Measurements from ENCODE around the gene KLK8.

The KLK8 gene

DNA sequence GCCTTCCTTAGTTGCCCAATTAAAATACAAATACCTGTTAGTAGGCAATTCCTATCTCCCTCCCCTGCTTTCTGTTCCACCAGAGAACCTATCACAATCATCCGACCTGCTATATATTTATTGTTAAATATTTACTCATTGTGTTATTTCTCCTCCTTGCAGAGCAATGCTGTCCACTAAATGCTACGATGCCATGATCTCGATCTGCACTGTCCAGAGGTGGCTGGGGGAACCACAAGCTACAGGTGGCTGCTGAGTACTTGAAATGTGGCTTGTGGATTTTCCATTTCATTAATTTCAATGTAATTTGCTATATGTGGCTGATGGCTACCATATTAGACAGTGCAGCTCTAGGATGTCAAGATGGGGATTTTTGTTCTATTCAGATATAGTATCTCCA lies 37.1 kb downstream of the KLK8 start:
- Histone ChIP-seq H3K9me3 (ENCODE audit: control insufficient read depth, insufficient read depth, low read depth, low read length) (no peaks in the 10 kb centered on the region), H3K4me3 (ENCODE audit: low read depth, low read length) (no peak overlapping the region), H3K27ac (ENCODE audit: extremely low read depth, low read depth, low read length) (no peak overlapping the region), H3K36me3 (ENCODE audit: control insufficient read depth in 2 of 2, insufficient read depth in 1 of 2, low read length in 2 of 2) (no peaks in the 10 kb centered on the region), H3K4me1 (ENCODE audit: control insufficient read depth, insufficient read depth, low read length) (peaks cover 4% of the 10 kb centered on the region; the same call in 1 of the 2 replicates)
- TF ChIP-seq HOXD13 (CRISPR knock-in tag; IDR thresholded peaks at IDR 0.05; ENCODE audit: borderline replicate concordance) = no peak
- TF ChIP-seq SCRT2 (tag by site-specific recombination; IDR thresholded peaks at IDR 0.05) = peak; percentile 66
- no peak for TF ChIP-seq ZNF37A (tag by site-specific recombination; IDR thresholded peaks at IDR 0.05)
- no peak for TF ChIP-seq REPIN1 (tag by site-specific recombination; IDR thresholded peaks at IDR 0.05; ENCODE audit: low read depth)
- TF ChIP-seq, protein P1, sequence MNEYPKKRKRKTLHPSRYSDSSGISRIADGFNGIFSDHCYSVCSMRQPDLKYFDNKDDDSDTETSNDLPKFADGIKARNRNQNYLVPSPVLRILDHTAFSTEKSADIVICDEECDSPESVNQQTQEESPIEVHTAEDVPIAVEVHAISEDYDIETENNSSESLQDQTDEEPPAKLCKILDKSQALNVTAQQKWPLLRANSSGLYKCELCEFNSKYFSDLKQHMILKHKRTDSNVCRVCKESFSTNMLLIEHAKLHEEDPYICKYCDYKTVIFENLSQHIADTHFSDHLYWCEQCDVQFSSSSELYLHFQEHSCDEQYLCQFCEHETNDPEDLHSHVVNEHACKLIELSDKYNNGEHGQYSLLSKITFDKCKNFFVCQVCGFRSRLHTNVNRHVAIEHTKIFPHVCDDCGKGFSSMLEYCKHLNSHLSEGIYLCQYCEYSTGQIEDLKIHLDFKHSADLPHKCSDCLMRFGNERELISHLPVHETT (tag by site-specific recombination; IDR thresholded peaks at IDR 0.05) = no peak
- CTCF ChIA-PET = interaction anchor here (1.2 kb wide), 1 partner anchor 53 kb away, joined by 3 read pairs; no protein-coding TSS in a partner anchor
- POLR2A ChIA-PET = no interaction called here

DNA sequence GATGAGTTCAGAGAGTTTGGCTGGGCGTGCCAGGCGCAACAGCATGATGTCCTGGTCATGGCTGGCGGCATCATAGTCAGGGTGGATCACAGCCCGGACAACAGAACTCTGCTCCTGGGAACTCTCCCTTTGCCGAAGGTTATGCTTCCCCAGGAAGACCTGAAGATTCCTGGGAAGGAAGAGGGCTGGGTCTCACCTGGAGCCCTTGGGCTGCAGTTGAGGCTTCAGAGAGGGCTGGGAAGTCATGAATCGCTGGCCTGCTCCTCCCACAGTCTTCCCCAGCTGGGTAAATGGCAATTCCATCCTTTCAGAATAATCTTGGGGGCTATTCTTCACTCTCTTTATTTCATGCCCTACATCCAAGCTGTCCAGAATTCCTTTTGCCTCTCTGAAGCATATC lies 38.0 kb downstream of the KLK8 start:
- POLR2A ChIA-PET = no interaction called here
- no peak overlapping the region for H3K27ac ChIP-seq (ENCODE audit: extremely low read depth, low read depth, low read length)
- H3K4me3 ChIP-seq (ENCODE audit: low read depth, low read length) = no peak overlapping the region
- TF ChIP-seq FEZF1 (tag by site-specific recombination; IDR thresholded peaks at IDR 0.05) (no peak), TRIM28 (IDR thresholded peaks at IDR 0.05; ENCODE audit: borderline replicate concordance, low read length) (no peak), ZNF155 (tag by site-specific recombination; IDR thresholded peaks at IDR 0.05) (no peak), ZNF747 (tag by site-specific recombination; IDR thresholded peaks at IDR 0.05) (no peak)
- TF ChIP-seq, protein P2, sequence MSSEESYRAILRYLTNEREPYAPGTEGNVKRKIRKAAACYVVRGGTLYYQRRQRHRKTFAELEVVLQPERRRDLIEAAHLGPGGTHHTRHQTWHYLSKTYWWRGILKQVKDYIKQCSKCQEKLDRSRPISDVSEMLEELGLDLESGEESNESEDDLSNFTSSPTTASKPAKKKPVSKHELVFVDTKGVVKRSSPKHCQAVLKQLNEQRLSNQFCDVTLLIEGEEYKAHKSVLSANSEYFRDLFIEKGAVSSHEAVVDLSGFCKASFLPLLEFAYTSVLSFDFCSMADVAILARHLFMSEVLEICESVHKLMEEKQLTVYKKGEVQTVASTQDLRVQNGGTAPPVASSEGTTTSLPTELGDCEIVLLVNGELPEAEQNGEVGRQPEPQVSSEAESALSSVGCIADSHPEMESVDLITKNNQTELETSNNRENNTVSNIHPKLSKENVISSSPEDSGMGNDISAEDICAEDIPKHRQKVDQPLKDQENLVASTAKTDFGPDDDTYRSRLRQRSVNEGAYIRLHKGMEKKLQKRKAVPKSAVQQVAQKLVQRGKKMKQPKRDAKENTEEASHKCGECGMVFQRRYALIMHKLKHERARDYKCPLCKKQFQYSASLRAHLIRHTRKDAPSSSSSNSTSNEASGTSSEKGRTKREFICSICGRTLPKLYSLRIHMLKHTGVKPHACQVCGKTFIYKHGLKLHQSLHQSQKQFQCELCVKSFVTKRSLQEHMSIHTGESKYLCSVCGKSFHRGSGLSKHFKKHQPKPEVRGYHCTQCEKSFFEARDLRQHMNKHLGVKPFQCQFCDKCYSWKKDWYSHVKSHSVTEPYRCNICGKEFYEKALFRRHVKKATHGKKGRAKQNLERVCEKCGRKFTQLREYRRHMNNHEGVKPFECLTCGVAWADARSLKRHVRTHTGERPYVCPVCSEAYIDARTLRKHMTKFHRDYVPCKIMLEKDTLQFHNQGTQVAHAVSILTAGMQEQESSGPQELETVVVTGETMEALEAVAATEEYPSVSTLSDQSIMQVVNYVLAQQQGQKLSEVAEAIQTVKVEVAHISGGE (tag by site-specific recombination; conservative IDR thresholded peaks at IDR 0.05; ENCODE audit: low read depth) = no peak
- no peaks in the 10 kb centered on the region for H3K9me3 ChIP-seq (ENCODE audit: control insufficient read depth, insufficient read depth, low read depth, low read length)
- peaks cover 4% of the 10 kb centered on the region; the same call in 1 of the 2 replicates for H3K4me1 ChIP-seq (ENCODE audit: control insufficient read depth, insufficient read depth, low read length)
- H3K36me3 ChIP-seq (ENCODE audit: control insufficient read depth in 2 of 2, insufficient read depth in 1 of 2, low read length in 2 of 2) = no peaks in the 10 kb centered on the region
- CTCF ChIA-PET = interaction anchor here (1.2 kb wide), 1 partner anchor 54 kb away, joined by 3 read pairs; no protein-coding TSS in a partner anchor

DNA sequence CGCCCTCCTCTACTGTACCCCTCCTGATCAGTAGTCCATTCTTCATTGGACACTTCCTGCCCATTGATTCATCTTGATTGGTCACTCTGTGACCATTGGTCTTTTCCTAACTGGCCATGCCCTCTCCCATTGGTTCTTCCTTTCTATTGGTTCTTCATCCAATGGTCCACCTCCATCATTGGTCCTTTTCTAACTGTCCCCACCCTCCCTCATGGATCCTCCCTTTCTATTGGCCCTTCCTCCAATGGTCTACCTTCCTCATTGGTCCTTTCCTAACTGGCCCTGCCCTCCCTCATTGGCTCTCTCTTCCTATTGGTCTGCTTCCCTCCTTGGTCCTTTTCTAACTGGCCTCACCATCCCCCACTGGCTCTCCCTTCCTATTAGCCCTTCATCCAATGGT lies 39.2 kb downstream of the KLK8 start:
- POLR2A ChIA-PET = no interaction called here
- CTCF ChIA-PET = no interaction called here
- Histone ChIP-seq H3K4me3 (ENCODE audit: low read depth, low read length) (no peak overlapping the region), H3K4me1 (ENCODE audit: control insufficient read depth, insufficient read depth, low read length) (peaks cover 4% of the 10 kb centered on the region; the same call in 1 of the 2 replicates), H3K36me3 (ENCODE audit: control insufficient read depth in 2 of 2, insufficient read depth in 1 of 2, low read length in 2 of 2) (no peaks in the 10 kb centered on the region), H3K27ac (ENCODE audit: extremely low read depth, low read depth, low read length) (no peak overlapping the region), H3K9me3 (ENCODE audit: control insufficient read depth, insufficient read depth, low read depth, low read length) (no peaks in the 10 kb centered on the region)
- TF ChIP-seq, protein P3, sequence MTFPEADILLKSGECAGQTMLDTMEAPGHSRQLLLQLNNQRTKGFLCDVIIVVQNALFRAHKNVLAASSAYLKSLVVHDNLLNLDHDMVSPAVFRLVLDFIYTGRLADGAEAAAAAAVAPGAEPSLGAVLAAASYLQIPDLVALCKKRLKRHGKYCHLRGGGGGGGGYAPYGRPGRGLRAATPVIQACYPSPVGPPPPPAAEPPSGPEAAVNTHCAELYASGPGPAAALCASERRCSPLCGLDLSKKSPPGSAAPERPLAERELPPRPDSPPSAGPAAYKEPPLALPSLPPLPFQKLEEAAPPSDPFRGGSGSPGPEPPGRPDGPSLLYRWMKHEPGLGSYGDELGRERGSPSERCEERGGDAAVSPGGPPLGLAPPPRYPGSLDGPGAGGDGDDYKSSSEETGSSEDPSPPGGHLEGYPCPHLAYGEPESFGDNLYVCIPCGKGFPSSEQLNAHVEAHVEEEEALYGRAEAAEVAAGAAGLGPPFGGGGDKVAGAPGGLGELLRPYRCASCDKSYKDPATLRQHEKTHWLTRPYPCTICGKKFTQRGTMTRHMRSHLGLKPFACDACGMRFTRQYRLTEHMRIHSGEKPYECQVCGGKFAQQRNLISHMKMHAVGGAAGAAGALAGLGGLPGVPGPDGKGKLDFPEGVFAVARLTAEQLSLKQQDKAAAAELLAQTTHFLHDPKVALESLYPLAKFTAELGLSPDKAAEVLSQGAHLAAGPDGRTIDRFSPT (tag by site-specific recombination; IDR thresholded peaks at IDR 0.05) = no peak
- peak; percentile 57 for TF ChIP-seq SP2 (tag by site-specific recombination; IDR thresholded peaks at IDR 0.05)
- no peak for TF ChIP-seq ZEB2 (tag by site-specific recombination; IDR thresholded peaks at IDR 0.05)
- TF ChIP-seq, protein P4, sequence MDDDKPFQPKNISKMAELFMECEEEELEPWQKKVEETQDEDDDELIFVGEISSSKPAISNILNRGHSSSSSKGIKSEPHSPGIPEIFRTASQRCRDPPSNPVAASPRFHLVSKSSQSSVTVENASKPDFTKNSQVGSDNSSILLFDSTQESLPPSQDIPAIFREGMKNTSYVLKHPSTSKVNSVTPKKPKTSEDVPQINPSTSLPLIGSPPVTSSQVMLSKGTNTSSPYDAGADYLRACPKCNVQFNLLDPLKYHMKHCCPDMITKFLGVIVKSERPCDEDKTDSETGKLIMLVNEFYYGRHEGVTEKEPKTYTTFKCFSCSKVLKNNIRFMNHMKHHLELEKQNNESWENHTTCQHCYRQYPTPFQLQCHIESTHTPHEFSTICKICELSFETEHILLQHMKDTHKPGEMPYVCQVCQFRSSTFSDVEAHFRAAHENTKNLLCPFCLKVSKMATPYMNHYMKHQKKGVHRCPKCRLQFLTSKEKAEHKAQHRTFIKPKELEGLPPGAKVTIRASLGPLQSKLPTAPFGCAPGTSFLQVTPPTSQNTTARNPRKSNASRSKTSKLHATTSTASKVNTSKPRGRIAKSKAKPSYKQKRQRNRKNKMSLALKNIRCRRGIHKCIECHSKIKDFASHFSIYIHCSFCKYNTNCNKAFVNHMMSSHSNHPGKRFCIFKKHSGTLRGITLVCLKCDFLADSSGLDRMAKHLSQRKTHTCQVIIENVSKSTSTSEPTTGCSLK (tag by site-specific recombination; IDR thresholded peaks at IDR 0.05) = no peak
- TF ChIP-seq ZBTB48 (tag by site-specific recombination; IDR thresholded peaks at IDR 0.05) = no peak
- TF ChIP-seq ZNF747 (tag by site-specific recombination; IDR thresholded peaks at IDR 0.05) = no peak
- TF ChIP-seq, protein P5, sequence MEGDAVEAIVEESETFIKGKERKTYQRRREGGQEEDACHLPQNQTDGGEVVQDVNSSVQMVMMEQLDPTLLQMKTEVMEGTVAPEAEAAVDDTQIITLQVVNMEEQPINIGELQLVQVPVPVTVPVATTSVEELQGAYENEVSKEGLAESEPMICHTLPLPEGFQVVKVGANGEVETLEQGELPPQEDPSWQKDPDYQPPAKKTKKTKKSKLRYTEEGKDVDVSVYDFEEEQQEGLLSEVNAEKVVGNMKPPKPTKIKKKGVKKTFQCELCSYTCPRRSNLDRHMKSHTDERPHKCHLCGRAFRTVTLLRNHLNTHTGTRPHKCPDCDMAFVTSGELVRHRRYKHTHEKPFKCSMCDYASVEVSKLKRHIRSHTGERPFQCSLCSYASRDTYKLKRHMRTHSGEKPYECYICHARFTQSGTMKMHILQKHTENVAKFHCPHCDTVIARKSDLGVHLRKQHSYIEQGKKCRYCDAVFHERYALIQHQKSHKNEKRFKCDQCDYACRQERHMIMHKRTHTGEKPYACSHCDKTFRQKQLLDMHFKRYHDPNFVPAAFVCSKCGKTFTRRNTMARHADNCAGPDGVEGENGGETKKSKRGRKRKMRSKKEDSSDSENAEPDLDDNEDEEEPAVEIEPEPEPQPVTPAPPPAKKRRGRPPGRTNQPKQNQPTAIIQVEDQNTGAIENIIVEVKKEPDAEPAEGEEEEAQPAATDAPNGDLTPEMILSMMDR (tag by site-specific recombination; IDR thresholded peaks at IDR 0.05) = no peak

Measured in HEK293 (cell line).